SK-MEL-5 (cell line): ENCODE data around the gene ZNF778. TPM values are rescaled to one million over a fixed set of nuclear protein-coding genes. Genes with fewer than 3 reads are reported as not detected.

Source experiments
- DNase-seq: peaks from one replicate; pipeline ENCODE4 v3.0.0-alpha.2; 2016; ENCODE audit warnings: low read depth, low spot score
- in situ Hi-C: cut with HindIII; loops from 2 replicates; pipeline ENCODE4 v1.10.0; 2016; ENCODE audit warnings: low sequenced_read_pairs, high pct_unique_total_duplicates, low pct_unique_long_range_greater_than_20kb
- total RNA-seq: library from RNA; depleted of rRNA; stranded (reverse); fragments of >200 nt; shearing (Covaris generic); gene quantifications from 2 replicates; pipeline ENCODE4 v1.2.3, GENCODE V29; 2014

ZNF778 gene
- total RNA-seq, 1 experiment from 2014 or later: 5.2 TPM

DNA sequence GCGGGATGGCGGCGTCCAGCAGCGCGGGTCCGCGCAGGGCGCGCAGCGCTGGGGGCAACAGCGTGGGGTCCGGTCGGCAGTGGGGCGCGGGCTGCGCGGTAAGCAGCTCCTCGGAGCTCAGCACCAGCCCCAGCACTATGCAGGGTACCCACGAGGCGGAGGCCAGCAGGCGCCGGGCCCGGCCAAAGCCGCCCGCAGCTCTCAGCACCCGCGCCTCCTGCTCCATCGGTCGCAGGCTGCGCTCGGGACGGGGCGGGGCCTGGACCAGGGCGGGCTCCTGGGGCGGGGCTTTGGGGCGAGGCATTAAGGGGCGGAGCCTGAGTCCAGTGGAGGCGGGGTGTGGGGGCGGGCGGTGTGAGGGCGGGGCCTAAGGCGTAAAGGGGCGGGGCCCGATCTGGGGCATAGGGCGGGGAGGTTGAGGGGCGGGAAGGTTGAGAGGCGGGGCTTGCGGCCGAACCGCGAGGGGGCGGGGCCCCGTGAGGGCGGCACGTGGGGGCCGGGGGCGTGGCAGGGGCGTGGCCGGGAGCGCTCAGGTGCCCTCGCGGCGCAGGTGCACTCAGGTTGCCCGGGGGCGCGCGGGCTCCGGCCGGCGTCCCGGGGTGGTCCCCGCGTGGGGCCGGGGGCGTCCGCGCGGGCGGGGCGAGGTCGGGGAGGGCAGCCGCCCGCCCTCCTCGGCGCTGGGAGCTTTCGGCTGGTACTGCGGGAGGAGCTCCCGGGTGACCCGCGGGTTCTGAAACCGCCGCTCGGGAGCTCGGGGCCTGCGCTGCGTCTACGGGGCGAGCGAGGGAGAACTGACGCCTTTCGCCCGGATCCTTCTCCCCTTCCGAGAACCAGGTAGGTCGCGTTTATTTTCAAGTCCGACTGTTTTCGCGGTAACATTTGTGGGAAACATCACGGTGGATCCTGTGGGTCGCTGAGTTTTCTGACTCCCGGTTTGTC is 15.8 kb upstream of the ZNF778 start:
- in situ Hi-C loops: no loop called here
- peak; percentile 56 for DNase-seq

GRCh38 chr16:89202422-89203215 is 14.9 kb upstream of the ZNF778 start:
- no peak for DNase-seq

DNA sequence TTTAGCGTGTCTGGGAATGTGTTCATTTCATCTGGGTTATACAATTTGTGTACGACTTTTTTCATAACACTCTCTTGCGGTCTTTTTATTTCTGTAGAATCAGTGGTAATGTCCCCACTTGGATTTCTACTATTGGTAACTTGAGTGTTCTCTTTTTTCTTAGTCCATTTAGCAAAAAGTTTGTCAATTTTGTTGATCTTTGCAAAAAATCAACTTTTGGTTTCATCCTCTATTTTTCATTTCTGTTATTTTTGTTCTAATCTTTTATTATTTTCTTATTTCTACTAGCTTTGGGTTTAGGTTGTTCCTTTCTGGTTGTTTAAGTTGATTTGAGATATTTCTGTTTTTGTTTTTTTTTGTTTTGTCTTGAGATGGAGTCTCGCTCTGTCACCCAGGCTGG is 9.5 kb upstream of the ZNF778 start:
- in situ Hi-C loops: no loop called here
- DNase-seq: no peak

More at GRCh38 chr16:89202422-89203215, 14.9 kb upstream of the ZNF778 start:
- in situ Hi-C loops: no loop called here

- DNase-seq: no peak
- in situ Hi-C loops: no loop called here
Measured at GRCh38 chr16:89209522-89210044, 7.9 kb upstream of the ZNF778 start.

- no peak for DNase-seq
- in situ Hi-C loops: no loop called here
Measured at GRCh38 chr16:89210165-89210903, 7.2 kb upstream of the ZNF778 start.

DNA sequence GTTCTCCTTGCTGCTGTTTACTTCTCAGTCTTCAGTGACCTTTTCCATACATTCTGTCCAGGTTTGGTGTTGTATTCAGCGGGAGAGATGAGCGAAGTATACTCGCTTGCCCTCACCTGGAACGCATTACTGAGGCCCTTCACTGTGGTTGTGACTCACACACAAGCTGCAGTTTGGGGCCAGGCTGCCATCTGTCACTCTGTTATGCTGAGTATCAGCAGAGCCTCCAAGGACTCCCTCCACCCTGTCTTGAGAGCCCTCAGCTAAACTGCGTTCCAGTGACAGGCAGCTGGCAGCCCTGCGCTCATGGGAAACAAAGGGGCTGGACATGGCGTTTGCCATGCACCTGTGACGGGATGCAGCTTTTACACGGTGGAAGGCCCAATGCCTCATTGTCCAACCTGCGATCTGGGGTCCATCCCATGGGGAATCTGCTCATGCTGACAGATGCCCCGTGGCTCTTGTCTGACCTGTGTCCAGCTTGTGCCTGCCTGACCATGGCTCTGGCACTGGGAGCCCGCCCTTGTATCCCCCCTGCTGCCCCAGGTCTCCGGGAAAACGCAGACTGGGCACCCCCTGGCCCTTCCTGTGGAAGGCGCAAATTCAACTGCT is 6.5 kb upstream of the ZNF778 start:
- in situ Hi-C loops: no loop called here
- DNase-seq: no peak

- in situ Hi-C loops: no loop called here
Measured at GRCh38 chr16:89216315-89217137, 977 bp upstream of the ZNF778 start.

GRCh38 chr16:89217138-89217387 is 440 bp upstream of the ZNF778 start:
- in situ Hi-C loops: no loop called here
- no peak for DNase-seq

More at GRCh38 chr16:89216315-89217137, 977 bp upstream of the ZNF778 start:
- peak; percentile 79 for DNase-seq

DNA sequence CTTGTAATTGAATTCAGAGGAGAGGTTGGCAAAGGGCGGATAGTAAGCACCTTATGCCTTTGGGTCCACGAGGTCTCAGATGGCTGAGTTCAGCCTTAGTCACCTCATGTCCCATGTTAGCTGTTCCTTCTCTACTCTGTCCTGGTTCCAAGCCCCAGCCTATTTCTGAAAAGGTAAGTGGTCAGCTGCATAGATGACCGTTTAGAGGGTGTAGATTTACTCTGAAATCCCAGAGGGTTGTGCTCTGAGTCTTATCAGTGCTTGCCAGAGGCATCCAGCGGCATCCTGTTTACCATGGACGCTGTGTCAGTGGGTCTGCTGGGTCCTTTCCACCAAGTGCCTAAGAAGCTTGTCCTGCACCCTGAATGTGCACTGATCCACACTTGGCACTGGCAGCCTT is 1.9 kb downstream of the ZNF778 start:
- in situ Hi-C loops: no loop called here

DNA sequence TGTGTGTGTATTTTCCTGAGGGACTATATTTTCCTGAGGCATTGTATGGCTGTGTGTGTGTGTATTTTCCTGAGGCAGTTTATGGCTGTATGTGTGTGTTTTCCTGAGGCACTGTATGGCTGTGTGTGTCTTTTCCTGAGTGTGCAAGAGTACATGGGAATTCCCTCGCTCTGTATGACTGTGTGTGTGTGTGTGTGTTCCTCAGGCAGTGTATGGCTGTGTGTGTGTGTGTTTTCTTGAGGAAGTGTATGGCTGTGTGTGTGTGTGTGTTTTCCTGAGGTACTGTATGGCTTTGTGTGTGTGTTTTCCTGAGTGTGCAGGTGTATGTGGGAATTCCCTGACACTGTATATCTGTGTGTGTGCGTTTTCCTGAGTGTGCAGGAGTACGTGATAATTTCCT is 4.1 kb downstream of the ZNF778 start:
- in situ Hi-C loops: no loop called here

More for the DNA sequence above, 1.9 kb downstream of the ZNF778 start:
- DNase-seq: no peak

DNA sequence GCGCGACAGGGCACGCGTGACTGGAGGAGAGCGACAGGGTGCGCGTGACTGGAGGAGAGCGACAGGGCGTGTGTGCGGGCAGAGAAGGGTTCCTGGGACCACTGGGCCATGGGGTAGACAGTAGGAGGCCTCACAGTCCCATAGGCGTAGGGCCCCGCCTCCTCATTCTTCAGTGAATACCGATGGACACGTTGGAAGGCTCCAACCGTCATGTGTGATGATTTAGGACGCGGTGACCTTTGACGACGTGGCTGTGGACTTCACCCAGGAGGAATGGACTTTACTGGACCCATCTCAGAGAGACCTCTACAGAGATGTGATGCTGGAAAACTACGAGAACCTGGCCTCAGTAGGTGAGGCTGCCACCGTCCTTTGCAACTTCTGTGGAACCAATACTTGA is 5.4 kb downstream of the ZNF778 start:
- no peak for DNase-seq
- in situ Hi-C loops: no loop called here

More for the DNA sequence above, 4.1 kb downstream of the ZNF778 start:
- DNase-seq: no peak

DNA sequence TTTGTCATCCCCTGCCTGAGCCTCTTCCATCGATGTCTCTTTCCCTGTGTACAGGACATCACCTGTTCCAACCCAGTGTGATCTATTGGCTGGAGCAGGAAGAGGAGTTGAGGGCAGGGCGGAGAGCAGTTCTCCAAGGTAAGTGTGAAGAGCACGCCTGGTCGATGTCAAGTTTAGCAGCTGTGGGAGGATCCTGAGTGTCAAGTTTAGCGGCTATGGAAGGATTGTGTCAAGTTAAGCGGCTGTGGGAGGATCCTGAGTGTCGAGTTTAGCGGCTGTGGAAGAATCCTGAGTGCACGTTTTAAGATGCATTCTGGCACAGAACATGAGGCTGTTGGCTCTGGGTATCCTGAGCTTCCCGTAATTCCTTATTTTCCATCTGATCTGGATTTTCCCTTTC is 7.2 kb downstream of the ZNF778 start:
- no peak for DNase-seq
- in situ Hi-C loops: no loop called here

- in situ Hi-C loops: no loop called here
- DNase-seq: no peak
Measured at GRCh38 chr16:89230255-89230654, 12.8 kb downstream of the ZNF778 start.

- no peak for DNase-seq
- in situ Hi-C loops: no loop called here
Measured at GRCh38 chr16:89232107-89232506, 14.6 kb downstream of the ZNF778 start.

- no peak for DNase-seq
Measured at GRCh38 chr16:89233678-89234490, 16.4 kb downstream of the ZNF778 start.

GRCh38 chr16:89237733-89238132 is 20.2 kb downstream of the ZNF778 start:
- DNase-seq: no peak
- in situ Hi-C loops: no loop called here

More at GRCh38 chr16:89233678-89234490, 16.4 kb downstream of the ZNF778 start:
- in situ Hi-C loops: no loop called here
